EL (cell line): ENCODE data around the gene FIZ1.
"Not testable (repeated sequence)": the region's sequence is repeated elsewhere in the genome, so short reads cannot be mapped to it uniquely, and the experiment has no call there.

Experiments
- DNase-seq: peaks from one replicate; pipeline ENCODE4 v3.0.0-alpha.2; 2016

Gene FIZ1

GRCh38 chr19:55592391-55593090 is 6.8 kb downstream of the FIZ1 start:
- no peak for DNase-seq

- no peak for DNase-seq
Measured at GRCh38 chr19:55591555-55591954, 7.8 kb downstream of the FIZ1 start.

GRCh38 chr19:55590617-55591016 is 8.7 kb downstream of the FIZ1 start:
- DNase-seq, result no peak

- DNase-seq, result no peak
Measured at GRCh38 chr19:55590109-55590508, 9.2 kb downstream of the FIZ1 start.

GRCh38 chr19:55588738-55589137 is 10.6 kb downstream of the FIZ1 start:
- DNase-seq, result no peak

- peak; percentile 89 for DNase-seq
Measured at GRCh38 chr19:55586976-55587668, 12.2 kb downstream of the FIZ1 start.

GRCh38 chr19:55585658-55586339 is 13.5 kb downstream of the FIZ1 start:
- peak; percentile 70 for DNase-seq

- DNase-seq, result no peak
Measured at GRCh38 chr19:55584871-55585270, 14.4 kb downstream of the FIZ1 start.

GRCh38 chr19:55583897-55584296 is 15.4 kb downstream of the FIZ1 start:
- not testable (repeated sequence) for DNase-seq

- DNase-seq, result not testable (repeated sequence)
Measured at GRCh38 chr19:55582284-55582683, 17.0 kb downstream of the FIZ1 start.

- DNase-seq, result no peak
Measured at GRCh38 chr19:55581823-55582223, 17.5 kb downstream of the FIZ1 start.

GRCh38 chr19:55581145-55581822 is 18.0 kb downstream of the FIZ1 start:
- peak; percentile 18 for DNase-seq

- peak; percentile 89 for DNase-seq
Measured at GRCh38 chr19:55580628-55581144, 18.6 kb downstream of the FIZ1 start, which contains the start of gene ZNF579. TSS of gene ZNF579 (minus strand) at chr19:55580848. CDS start at chr19:55579639, 1,209 bp downstream.

- DNase-seq, result peak; percentile 48
Measured at GRCh38 chr19:55579766-55580621, 19.3 kb downstream of the FIZ1 start.

- no peak for DNase-seq
Measured at GRCh38 chr19:55578761-55579747, 20.3 kb downstream of the FIZ1 start.

GRCh38 chr19:55578031-55578760 is 21.1 kb downstream of the FIZ1 start:
- no peak for DNase-seq

GRCh38 chr19:55576746-55577145 is 22.6 kb downstream of the FIZ1 start:
- no peak for DNase-seq

GRCh38 chr19:55573929-55574328 is 25.4 kb downstream of the FIZ1 start:
- DNase-seq, result not testable (repeated sequence)

- DNase-seq, result not testable (repeated sequence)
Measured at GRCh38 chr19:55569477-55569876, 29.8 kb downstream of the FIZ1 start.
